Brain pericyte (primary cell): Measurements from ENCODE around the gene PDIA2.
"Not testable (repeated sequence)": the region's sequence is repeated elsewhere in the genome, so short reads cannot be mapped to it uniquely, and the experiment has no call there.

Experiments used
- DNase-seq: peaks from one replicate; pipeline ENCODE4 v3.0.0-alpha.2; 2012; ENCODE audit warnings: low read depth, low spot score

Gene PDIA2

GRCh38 chr16:283033-283805 lies at the start of gene PDIA2:
TSS of gene PDIA2 (plus strand) at chr16:283164. CDS start at chr16:283170, 6 bp downstream.
- no peak for DNase-seq

GRCh38 chr16:234468-235305 lies 48.3 kb upstream of the PDIA2 start, which contains the start of gene FAM234A:
TSS of gene FAM234A (plus strand) at chr16:234821. CDS start at chr16:254414, 19,593 bp downstream.
- peak; percentile 55 for DNase-seq

GRCh38 chr16:239948-240277 lies 43.1 kb upstream of the PDIA2 start:
- DNase-seq, result no peak

- no peak for DNase-seq
Observed at GRCh38 chr16:240559-240958, 42.4 kb upstream of the PDIA2 start.

GRCh38 chr16:242281-242680 lies 40.7 kb upstream of the PDIA2 start:
- no peak for DNase-seq

GRCh38 chr16:243348-243747 lies 39.6 kb upstream of the PDIA2 start:
- no peak for DNase-seq

DNA sequence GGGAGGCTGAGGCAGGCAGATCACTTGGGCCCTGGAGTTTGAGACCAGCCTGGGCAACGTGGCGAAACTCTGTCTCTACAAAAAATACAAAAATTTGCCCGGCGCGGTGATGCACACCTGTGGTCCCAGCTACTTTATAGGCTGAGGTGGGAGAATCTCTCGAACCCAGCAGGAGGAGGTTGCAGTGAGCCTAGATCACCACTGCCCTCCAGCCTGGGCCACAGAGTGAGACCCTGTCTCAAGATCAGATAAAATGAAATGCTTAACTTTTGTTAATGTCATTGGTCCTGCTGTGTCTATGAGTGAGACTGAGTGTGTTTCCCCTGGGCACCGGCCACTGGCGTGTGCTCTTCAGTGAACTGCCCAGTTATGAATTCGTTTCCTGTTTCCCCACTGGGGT lies 37.9 kb upstream of the PDIA2 start:
- no peak for DNase-seq

- DNase-seq, result no peak
Observed at GRCh38 chr16:247027-247426, 35.9 kb upstream of the PDIA2 start.

- DNase-seq, result no peak
Observed at GRCh38 chr16:249431-249830, 33.5 kb upstream of the PDIA2 start.

- DNase-seq, result no peak
Observed at GRCh38 chr16:252366-253337, 30.3 kb upstream of the PDIA2 start.

DNA sequence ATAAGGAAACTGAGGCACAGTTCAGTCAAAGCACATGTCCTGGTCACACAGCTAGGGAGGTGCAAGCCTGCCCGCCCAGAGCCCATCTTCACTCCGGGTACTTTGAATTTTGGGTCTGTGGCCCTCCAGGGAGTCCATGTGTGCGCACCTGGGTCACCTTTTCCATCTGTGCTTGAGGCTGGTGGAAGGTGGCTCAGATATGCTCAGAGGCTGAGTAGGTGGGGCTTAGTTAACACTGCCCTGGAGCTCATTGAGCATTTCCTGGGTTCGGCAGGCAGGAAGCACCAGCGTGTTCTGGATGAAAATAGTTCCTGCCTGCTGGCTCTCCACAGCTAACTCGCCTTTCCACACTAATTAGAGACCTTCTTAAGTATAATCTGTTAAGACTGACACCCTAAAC lies 29.1 kb upstream of the PDIA2 start:
- no peak for DNase-seq

- no peak for DNase-seq
Observed at GRCh38 chr16:254461-254860, 28.5 kb upstream of the PDIA2 start.

DNA sequence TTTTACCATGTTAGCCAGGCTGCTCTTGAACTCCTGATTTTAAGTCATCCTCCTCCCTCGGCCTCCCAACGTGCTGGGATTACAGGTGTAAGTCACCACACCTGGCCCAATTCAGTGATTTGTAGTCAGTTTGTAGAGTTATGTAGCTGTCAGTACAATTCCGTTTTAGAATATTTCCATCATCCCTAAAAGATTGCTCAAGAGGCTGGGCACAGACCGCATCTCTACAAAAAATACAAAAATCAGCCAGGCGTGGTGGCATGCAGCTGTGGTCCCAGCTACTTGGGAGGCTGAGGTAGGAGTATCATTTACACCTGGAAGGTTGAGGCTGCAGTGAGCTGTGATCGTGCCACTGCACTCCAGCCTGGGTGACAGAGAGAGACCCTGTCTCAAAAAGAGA lies 27.8 kb upstream of the PDIA2 start:
- no peak for DNase-seq

DNA sequence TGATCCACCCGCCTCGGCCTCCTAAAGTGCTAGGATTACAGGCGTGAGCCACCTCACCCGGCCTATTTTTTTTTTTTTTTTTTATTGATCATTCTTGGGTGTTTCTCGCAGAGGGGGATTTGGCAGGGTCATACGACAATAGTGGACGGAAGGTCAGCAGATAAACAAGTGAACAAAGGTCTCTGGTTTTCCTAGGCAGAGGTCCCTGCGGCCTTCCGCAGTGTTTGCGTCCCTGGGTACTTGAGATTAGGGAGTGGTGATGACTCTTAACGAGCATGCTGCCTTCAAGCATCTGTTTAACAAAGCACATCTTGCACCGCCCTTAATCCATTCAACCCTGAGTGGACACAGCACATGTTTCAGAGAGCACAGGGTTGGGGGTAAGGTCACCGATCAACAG lies 24.9 kb upstream of the PDIA2 start:
- DNase-seq, result not testable (repeated sequence)

- DNase-seq, result no peak
Observed at GRCh38 chr16:259226-259625, 23.7 kb upstream of the PDIA2 start.

GRCh38 chr16:259814-260253 lies 23.1 kb upstream of the PDIA2 start:
- no peak for DNase-seq

DNA sequence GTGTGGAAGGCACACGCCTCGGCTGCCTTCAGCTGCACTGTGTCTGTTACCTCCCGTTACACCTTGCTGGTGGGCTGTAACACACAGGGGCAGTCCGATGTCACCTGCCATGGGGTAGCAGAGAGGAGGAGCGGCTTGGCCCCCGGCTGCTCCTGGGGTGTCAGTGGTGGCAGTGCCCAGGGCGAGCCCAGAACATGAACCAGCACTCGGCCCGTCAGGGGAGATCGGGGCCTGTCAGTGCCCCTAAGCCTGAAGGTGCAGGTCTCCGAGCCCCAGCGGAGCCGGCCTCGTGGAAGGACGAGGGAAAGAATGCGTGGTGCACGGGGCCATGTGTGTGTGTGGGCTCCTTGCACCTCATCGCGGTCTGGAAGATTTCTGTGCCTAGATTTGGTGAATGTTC lies 22.6 kb upstream of the PDIA2 start:
- DNase-seq, result no peak

- no peak for DNase-seq
Observed at GRCh38 chr16:261031-261691, 21.8 kb upstream of the PDIA2 start.

GRCh38 chr16:262121-262745 lies 20.7 kb upstream of the PDIA2 start:
- DNase-seq, result no peak

DNA sequence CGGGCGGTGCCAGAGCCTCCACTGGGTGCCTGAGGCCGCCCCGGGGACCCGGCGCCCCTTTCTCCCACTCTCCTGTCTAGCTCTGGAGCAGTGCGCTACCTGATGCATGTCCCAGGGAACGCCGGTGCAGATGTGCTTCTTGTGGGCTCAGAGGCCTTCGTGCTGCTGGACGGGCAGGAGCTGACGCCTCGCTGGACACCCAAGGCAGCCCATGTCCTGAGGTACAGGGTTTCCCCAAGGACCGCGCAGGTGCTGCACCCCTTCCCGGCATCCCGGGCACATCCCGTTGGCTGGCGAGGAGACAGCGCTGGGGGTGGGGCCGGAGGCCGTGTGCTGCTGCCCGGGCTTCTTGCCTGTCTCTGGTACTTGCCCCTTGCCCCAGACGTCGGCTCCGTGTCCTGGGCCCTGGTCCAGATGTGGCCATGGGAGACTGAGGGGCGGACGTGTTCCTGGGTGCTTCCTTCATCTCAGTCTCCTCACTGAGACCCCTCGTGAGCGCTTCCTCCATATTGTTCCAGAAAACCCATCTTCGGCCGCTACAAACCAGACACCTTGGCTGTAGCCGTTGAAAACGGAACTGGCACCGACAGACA lies 19.7 kb upstream of the PDIA2 start:
- no peak for DNase-seq
